Brain microvascular endothelial cell (primary cell): ENCODE data around the gene TARBP2.

Experiments
- DNase-seq: peaks from one replicate; pipeline ENCODE4 v3.0.0-alpha.2; 2020
- H3K27ac ChIP-seq: fragments of 250-450 bp; sonication (Bioruptor Pico); 2 replicates; pipeline ENCODE4 v1.5.1; 2020; ENCODE audit warnings: mild to moderate bottlenecking, moderate library complexity
- H3K27me3 ChIP-seq: fragments of 250-450 bp; sonication (Bioruptor Pico); replicated peaks from 2 replicates; pipeline ENCODE4 v1.5.1; 2020; ENCODE audit warnings: mild to moderate bottlenecking
- H3K36me3 ChIP-seq: fragments of 250-450 bp; sonication (Bioruptor Pico); replicated peaks from 2 replicates; pipeline ENCODE4 v1.5.1; 2020; ENCODE audit warnings: mild to moderate bottlenecking
- H3K4me3 ChIP-seq: 2 replicates; pipeline ENCODE4 v1.5.1; 2011; ENCODE audit warnings: low read depth, mild to moderate bottlenecking, control low read depth, low read length, moderate library complexity
- in situ Hi-C: cut with HindIII; loops from 2 replicates; pipeline ENCODE4 v1.10.0; 2017; ENCODE audit warnings: low sequenced_read_pairs, low pct_ligation_motif_present
- TF ChIP-seq, protein P1 (sequence below): IDR thresholded peaks from 2 replicates; pipeline ENCODE4 v1.5.1; 2011; ENCODE audit warnings: low read depth, mild to moderate bottlenecking, moderate library complexity, low read length, control low read depth, inconsistent platforms; ENCODE audit errors: missing control alignments

Gene TARBP2

DNA sequence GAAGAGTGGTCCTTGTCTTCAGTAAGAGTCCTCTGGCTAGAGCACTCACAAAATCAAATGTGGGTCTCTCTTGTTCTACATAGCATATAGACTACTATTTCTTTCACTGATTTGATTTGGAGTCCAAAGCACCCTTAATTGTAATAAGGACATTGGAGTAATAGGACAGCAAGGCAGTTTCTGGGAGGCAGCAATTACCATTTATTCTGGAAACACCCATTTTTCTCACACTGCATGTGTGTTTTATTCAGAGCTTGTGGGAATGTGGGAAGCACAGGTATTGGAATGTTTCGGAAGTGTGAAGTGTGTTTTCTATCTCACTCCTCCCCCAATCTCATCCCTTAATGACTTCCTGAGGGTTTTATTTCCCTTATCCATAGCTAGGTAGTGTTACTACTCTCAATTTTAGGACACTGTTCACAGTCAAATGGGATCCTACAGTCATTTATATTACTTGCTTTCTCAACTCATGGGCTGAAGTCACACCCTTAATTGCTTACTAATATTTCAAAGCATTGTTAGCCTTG, 29.0 kb upstream of the TARBP2 start:
- Histone ChIP-seq H3K36me3 (peaks cover 96% of the 10 kb centered on the region), H3K4me3 (no peak overlapping the region), H3K27ac (no peak overlapping the region), H3K27me3 (no peaks in the 10 kb centered on the region)
- TF ChIP-seq, protein P1, sequence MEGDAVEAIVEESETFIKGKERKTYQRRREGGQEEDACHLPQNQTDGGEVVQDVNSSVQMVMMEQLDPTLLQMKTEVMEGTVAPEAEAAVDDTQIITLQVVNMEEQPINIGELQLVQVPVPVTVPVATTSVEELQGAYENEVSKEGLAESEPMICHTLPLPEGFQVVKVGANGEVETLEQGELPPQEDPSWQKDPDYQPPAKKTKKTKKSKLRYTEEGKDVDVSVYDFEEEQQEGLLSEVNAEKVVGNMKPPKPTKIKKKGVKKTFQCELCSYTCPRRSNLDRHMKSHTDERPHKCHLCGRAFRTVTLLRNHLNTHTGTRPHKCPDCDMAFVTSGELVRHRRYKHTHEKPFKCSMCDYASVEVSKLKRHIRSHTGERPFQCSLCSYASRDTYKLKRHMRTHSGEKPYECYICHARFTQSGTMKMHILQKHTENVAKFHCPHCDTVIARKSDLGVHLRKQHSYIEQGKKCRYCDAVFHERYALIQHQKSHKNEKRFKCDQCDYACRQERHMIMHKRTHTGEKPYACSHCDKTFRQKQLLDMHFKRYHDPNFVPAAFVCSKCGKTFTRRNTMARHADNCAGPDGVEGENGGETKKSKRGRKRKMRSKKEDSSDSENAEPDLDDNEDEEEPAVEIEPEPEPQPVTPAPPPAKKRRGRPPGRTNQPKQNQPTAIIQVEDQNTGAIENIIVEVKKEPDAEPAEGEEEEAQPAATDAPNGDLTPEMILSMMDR = no peak
- in situ Hi-C loops = no loop called here
- DNase-seq = no peak

DNA sequence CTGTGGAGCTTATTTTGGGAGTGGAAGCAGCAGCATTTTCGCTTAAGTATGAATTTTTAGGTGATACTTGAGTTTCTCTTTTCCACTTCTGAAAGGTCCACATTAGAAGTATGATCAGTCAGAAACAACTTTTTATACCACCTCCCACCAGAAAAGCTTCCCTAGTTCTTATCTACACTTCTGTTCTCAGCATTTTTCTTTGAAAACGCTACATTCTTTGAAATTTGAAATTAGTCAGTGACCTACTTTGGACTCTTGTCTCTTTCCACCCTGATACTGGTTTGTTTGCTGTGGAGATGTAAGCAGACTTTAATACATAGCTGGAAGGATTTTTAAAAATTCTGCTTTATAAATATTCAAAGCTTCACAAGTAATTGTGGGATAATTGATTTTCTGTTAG, 27.0 kb upstream of the TARBP2 start:
- Histone ChIP-seq H3K36me3 (peaks cover 95% of the 10 kb centered on the region), H3K27me3 (no peaks in the 10 kb centered on the region), H3K4me3 (no peak overlapping the region), H3K27ac (no peak overlapping the region)
- DNase-seq = no peak
- in situ Hi-C loops = no loop called here
- TF ChIP-seq, protein P1 = no peak

DNA sequence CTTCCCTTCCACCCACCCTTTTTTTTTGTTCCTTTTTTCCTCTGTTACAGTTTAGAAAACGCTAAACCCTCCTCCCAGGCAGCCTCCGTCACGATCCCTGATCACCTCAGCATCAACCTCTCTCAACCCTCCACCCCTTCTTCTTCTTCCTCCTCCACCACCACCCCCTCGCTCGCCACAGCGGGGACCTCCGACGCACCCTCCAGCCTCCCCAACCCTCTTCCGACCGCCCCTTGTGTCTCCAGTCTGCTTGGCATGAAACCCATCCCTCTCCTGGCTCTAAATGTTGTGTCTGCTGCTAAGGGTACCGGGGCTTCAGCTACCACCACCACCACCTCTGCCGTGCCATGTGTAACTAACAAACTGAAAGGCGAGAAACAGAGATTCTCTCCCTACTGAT, 26.3 kb upstream of the TARBP2 start:
- TF ChIP-seq, protein P1 = no peak
- DNase-seq = no peak
- in situ Hi-C loops = no loop called here
- H3K27me3 ChIP-seq = no peaks in the 10 kb centered on the region
- peaks cover 93% of the 10 kb centered on the region for H3K36me3 ChIP-seq
- no peak overlapping the region for H3K27ac ChIP-seq
- no peak overlapping the region for H3K4me3 ChIP-seq

DNA sequence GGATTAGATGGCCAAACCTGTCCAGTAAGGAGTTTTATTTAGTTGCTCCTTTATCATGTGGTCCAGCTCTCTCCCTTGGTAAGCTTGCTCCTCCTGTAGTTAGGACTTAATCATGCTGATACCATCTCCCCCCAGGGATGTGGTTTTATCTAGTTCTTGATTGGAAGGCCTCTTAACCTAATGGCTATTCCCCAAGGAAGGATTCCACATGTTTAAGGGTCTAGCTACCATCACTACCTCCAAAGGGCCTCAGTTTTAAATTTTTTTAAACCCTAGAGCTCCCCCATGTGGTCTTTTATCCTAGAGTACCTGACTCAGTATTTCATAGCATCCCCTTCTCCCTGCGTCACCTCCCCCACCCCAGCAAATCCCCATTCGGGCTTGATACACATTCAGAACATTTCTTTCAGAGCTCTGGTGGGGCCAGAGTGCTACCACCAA, 24.3 kb upstream of the TARBP2 start:
- no peak overlapping the region for H3K4me3 ChIP-seq
- no peak overlapping the region for H3K27ac ChIP-seq
- in situ Hi-C loops = no loop called here
- H3K27me3 ChIP-seq = no peaks in the 10 kb centered on the region
- TF ChIP-seq, protein P1 = peak; percentile 50
- H3K36me3 ChIP-seq = peaks cover 90% of the 10 kb centered on the region
- no peak for DNase-seq

DNA sequence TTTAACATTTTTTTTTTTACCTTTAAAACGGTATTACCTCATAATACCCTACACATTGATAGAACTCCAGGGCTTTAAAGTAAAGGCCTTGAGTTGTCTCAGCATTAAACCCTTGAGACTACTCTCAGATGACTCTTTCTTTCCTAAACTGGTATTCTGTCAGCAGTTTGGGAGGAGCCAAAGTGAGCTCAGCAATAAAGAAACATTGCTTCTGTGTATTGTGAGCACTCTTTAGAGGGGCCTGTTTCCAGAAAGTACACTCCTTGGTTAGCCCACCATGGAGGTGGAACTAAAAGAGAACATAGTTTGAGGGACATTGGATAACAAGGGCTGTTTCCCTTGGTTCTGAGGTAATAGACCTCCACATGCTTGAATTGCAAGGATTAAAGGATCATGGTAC, 22.2 kb upstream of the TARBP2 start:
- Histone ChIP-seq H3K27ac (no peak overlapping the region), H3K36me3 (peaks cover 90% of the 10 kb centered on the region), H3K27me3 (no peaks in the 10 kb centered on the region), H3K4me3 (no peak overlapping the region)
- TF ChIP-seq, protein P1 = no peak
- no peak for DNase-seq
- in situ Hi-C loops = no loop called here

DNA sequence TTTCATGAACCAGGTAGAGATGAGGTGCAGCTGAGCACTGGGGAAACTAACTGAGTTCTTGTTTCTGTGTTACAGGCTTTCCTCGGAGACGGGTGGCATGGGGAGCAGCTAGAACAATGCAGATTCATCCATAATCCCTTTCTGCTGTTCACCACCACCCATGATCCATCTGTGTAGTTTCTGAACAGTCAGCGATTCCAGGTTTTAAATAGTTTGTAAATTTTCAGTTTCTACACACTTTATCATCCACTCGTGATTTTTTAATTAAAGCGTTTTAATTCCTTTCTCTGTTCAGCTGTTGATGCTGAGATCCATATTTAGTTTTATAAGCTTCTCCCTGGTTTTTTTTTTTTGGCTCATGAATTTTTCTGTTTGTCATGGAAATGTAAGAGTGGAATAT, 21.8 kb upstream of the TARBP2 start:
- TF ChIP-seq, protein P1 = no peak
- no peak overlapping the region for H3K4me3 ChIP-seq
- no peaks in the 10 kb centered on the region for H3K27me3 ChIP-seq
- no peak for DNase-seq
- no peak overlapping the region for H3K27ac ChIP-seq
- in situ Hi-C loops = no loop called here
- peaks cover 90% of the 10 kb centered on the region for H3K36me3 ChIP-seq
